ENCODE data around the gene SUPT5H.
A peak's percentile ranks its signal among the peaks of the same experiment; 100 is the strongest.

The SUPT5H gene

GRCh38 chr19:39499932-39500331 is 54.5 kb downstream of the SUPT5H start:
- Histone ChIP-seq H3K36me3 (peaks cover 8% of the 10 kb centered on the region), H3K27me3 (no peaks in the 10 kb centered on the region), H3K9me3 (no peaks in the 10 kb centered on the region), H3K4me1 (0 out of 2 replicates have a peak, but pooled peaks cover 5% of the 10 kb centered on the region), H3K4me3 (ENCODE audit: low read depth, low read length) (peak overlapping the region; percentile 76)
- TF ChIP-seq CTCF (IDR thresholded peaks at IDR 0.05; ENCODE audit: low read depth, low read length), result no peak
- no peak for DNase-seq

- Histone ChIP-seq H3K4me3 (ENCODE audit: low read depth, low read length) (no peak overlapping the region), H3K4me1 (0 out of 2 replicates have a peak, but pooled peaks cover 5% of the 10 kb centered on the region), H3K9me3 (no peaks in the 10 kb centered on the region), H3K36me3 (peaks cover 8% of the 10 kb centered on the region), H3K27me3 (no peaks in the 10 kb centered on the region)
- DNase-seq, result no peak
- TF ChIP-seq CTCF (IDR thresholded peaks at IDR 0.05; ENCODE audit: low read depth, low read length), result no peak
Observed at GRCh38 chr19:39500543-39500942, 55.2 kb downstream of the SUPT5H start.

- no peak for DNase-seq
- no peak for TF ChIP-seq CTCF (IDR thresholded peaks at IDR 0.05; ENCODE audit: low read depth, low read length)
- H3K36me3 ChIP-seq, result peaks cover 8% of the 10 kb centered on the region
- 0 out of 2 replicates have a peak, but pooled peaks cover 5% of the 10 kb centered on the region for H3K4me1 ChIP-seq
- no peaks in the 10 kb centered on the region for H3K9me3 ChIP-seq
- no peak overlapping the region for H3K4me3 ChIP-seq (ENCODE audit: low read depth, low read length)
- H3K27me3 ChIP-seq, result no peaks in the 10 kb centered on the region
Observed at GRCh38 chr19:39501340-39501739, 56.0 kb downstream of the SUPT5H start.

- no peak overlapping the region for H3K4me3 ChIP-seq (ENCODE audit: low read depth, low read length)
- DNase-seq, result no peak
- no peaks in the 10 kb centered on the region for H3K27me3 ChIP-seq
- no peak for TF ChIP-seq CTCF (IDR thresholded peaks at IDR 0.05; ENCODE audit: low read depth, low read length)
- peaks cover 8% of the 10 kb centered on the region for H3K36me3 ChIP-seq
- H3K9me3 ChIP-seq, result no peaks in the 10 kb centered on the region
- H3K4me1 ChIP-seq, result no peaks in the 10 kb centered on the region
Observed at GRCh38 chr19:39502640-39503417, 57.4 kb downstream of the SUPT5H start.

- Histone ChIP-seq H3K36me3 (peaks cover 1% of the 10 kb centered on the region), H3K4me3 (ENCODE audit: low read depth, low read length) (no peak overlapping the region), H3K9me3 (no peaks in the 10 kb centered on the region), H3K27me3 (no peaks in the 10 kb centered on the region; the same call in 1 of the 2 replicates), H3K4me1 (no peaks in the 10 kb centered on the region)
- DNase-seq, result no peak
- TF ChIP-seq CTCF (IDR thresholded peaks at IDR 0.05; ENCODE audit: low read depth, low read length), result no peak
Observed at GRCh38 chr19:39506598-39506943, 61.2 kb downstream of the SUPT5H start.

- H3K4me1 ChIP-seq, result no peaks in the 10 kb centered on the region
- H3K36me3 ChIP-seq, result no peaks in the 10 kb centered on the region; the same call in 1 of the 2 replicates
- peak overlapping the region; percentile 70 for H3K4me3 ChIP-seq (ENCODE audit: low read depth, low read length)
- no peaks in the 10 kb centered on the region; the same call in 1 of the 2 replicates for H3K27me3 ChIP-seq
- no peak for TF ChIP-seq CTCF (IDR thresholded peaks at IDR 0.05; ENCODE audit: low read depth, low read length)
- no peaks in the 10 kb centered on the region for H3K9me3 ChIP-seq
- DNase-seq, result peak; percentile 82
Observed at GRCh38 chr19:39506944-39507714, 61.7 kb downstream of the SUPT5H start.

All from BE2C (cell line).